Stimulated activated CD4-positive, alpha-beta T cell treated with anti-CD3 and anti-CD28 coated beads, Interleukin-12 subunit alpha, Interleukin-12 subunit beta, amount 100 ng/mL, for 48 hours (primary cell): ENCODE data around the gene COBLL1.
"Not testable (repeated sequence)": the region's sequence is repeated elsewhere in the genome, so short reads cannot be mapped to it uniquely, and the experiment has no call there.

ENCODE experiments used
- DNase-seq, 3 donors: peaks; one replicate each; pipeline ENCODE4 v3.0.0-alpha.2; 2020; ENCODE audit warnings: low read depth in 2 of 3, low spot score in 1 of 3

COBLL1 gene

GRCh38 chr2:164841719-164842623 is at the start of gene COBLL1:
COBLL1 (minus strand) TSS chr2:164841823; CDS start chr2:164841196, 627 bp downstream.
- peak; percentile 2 to 34 (median 20) for DNase-seq

DNA sequence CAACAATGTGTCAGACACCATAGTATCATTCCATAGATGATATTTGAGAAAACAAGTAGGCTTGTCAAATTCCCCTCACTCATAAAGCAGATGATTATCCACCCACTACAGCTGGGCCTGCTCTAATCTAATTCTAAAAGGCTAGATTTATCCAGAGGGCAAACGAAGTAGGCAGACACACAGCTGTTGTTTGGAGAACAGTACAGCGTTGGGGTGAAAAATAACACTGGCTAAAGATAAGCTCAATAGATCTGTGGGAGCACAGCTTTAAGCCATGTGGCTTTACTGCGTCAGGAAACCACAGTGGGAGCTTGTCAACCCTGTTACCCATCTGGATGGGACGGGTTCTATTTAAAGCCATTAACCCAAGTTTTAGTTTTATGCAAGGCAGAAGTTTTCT is 48.9 kb upstream of the COBLL1 start:
- DNase-seq, result no peak

GRCh38 chr2:164888592-164888991 is 47.0 kb upstream of the COBLL1 start:
- no peak for DNase-seq

- DNase-seq, result no peak
Measured at GRCh38 chr2:164887434-164888144, 46.0 kb upstream of the COBLL1 start.

DNA sequence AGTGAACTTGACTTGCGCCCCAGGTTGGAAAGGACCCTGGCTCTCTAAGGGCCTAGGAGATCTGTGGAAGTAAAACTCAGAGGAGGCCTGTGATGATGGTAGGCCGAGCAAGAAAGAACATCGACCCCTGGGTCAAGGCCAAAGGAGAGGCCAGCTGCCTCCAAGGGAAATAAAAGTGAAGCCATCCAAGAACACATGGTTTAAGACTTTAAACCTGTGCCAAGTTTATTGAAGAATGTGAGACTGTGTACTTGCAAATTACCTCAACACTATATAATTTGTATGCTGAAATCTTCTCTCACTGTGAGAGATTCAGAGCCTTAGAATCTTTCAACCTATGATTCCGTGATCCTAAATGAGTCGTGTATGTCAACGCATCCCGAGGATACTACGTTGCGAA is 40.7 kb upstream of the COBLL1 start:
- no peak for DNase-seq

- DNase-seq, result no peak
Measured at GRCh38 chr2:164881524-164881923, 39.9 kb upstream of the COBLL1 start.

- DNase-seq, result no peak
Measured at GRCh38 chr2:164879901-164880535, 38.4 kb upstream of the COBLL1 start.

DNA sequence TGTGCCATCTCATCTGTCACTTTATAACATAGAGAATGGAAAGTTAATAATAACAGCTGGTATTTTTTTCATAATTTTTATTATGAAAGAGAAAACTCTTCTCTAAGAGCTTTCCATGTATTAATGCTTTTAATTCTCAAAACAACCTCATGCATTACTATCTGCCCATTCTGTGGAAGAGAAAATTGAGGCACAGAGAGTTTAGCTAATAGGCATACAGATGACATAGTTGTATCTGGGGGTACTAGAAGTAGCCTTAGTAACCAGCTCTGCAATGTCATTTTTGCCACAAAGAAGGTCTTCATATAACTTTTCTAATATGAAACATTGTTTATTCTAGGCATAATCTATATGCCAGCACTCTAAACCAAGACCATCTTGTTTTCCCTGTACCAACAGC is 36.3 kb upstream of the COBLL1 start:
- DNase-seq, result no peak

GRCh38 chr2:164877169-164877568 is 35.5 kb upstream of the COBLL1 start:
- DNase-seq, result no peak

DNA sequence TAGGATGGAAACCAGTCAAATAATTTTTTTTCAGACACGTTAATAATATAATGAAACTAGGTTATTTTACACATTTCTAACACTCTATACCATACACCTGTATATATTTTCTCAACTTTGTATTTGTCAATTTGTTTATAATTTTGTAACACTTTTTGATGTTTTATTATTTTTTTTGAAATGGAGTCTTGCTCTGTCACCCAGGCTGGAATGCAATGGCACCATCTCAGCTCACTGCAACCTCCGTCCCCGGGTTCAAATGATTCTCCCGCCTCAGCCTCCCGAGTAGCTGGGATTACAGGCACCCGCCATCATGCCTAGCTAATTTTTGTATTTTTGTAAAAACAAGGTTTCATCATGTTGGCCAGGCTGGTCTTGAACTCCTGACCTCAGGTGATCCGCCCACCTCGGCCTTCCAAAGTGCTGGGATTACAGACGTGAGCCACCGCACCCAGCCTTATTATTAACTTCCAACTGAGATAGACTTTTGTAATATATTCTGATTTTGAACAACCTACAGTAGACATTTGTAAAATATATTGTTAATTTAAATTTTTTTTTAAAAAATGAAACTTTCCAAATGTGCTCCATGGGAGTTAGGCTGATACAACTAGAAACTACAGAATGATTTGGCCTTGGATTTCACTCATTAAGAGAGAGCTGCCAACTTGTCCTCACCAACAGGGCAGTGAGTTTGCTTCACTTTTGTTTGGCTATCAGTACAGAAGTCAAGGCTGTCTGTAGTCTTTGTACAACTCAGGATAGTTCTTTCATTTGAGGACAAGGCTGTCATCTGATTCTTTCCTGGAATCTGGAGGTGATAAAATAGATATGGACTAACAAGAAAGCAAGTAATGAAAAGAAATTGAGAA is 33.9 kb upstream of the COBLL1 start:
- DNase-seq, result no peak

GRCh38 chr2:164873210-164873908 is 31.7 kb upstream of the COBLL1 start:
- no peak for DNase-seq

DNA sequence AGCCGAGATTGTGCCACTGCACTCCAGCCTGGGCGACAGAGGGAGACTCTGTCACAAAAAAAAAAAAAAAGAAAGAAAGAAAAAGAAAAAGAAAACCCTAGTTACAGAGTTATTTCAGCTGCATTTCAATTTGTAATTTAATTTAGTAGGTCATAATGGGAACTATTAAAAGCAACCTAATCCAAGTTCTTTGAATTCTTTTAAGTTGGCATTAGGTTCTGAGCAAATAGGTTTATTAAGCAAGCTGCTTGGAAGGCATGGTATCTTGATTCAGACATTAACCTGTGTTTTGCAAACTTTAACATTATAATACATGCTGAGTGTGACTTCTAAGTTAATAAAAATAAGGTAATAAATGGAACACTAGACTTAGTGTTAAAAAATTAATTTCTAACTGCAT is 29.8 kb upstream of the COBLL1 start:
- DNase-seq, result no peak

DNA sequence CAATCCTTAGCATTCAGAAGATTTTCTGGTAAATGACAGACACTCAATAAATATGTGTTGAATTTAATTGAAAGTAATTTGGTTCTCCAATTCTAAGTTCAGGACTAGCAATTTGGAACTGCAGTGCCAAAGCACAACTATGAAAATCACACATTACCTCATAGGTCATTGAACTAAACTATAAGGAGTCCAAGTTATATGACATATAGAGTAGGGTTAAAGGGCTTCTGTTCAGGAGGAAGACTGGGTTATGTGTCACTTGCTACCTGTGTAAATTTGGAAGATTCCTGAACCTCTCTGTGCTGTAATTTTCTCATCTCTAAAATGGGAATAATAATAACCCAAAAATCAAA is 27.8 kb upstream of the COBLL1 start:
- DNase-seq, result no peak

- no peak for DNase-seq
Measured at GRCh38 chr2:164868563-164869419, 27.2 kb upstream of the COBLL1 start.

GRCh38 chr2:164867779-164868397 is 26.3 kb upstream of the COBLL1 start:
- DNase-seq, result no peak

- not testable (repeated sequence) for DNase-seq
Measured at GRCh38 chr2:164866381-164866780, 24.8 kb upstream of the COBLL1 start.

DNA sequence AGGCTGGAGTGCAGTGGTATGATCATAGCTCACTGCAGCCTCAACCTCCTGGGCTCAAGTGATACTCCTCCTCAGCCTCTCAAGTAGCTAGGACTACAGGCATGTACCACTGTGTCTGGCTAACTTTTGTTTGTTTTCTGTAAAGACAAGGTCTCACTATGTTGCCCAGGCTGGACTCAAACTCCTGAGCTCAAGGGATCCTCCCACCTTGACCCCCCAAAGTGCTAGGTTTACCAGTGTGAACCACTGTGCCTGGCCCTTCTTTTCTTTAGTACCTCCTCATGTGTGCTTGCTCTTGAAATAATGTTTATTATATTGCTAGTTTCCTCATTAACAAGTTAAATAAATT is 19.0 kb upstream of the COBLL1 start:
- DNase-seq, result no peak

- not testable (repeated sequence) for DNase-seq
Measured at GRCh38 chr2:164859906-164860693, 18.5 kb upstream of the COBLL1 start.
